ENCODE measurements around the gene MYO16. TPM values are rescaled to one million over a fixed set of nuclear protein-coding genes. Genes with fewer than 3 reads are reported as not detected.
"Not testable (repeated sequence)": the region's sequence is repeated elsewhere in the genome, so short reads cannot be mapped to it uniquely, and the experiment has no call there.

Gene MYO16
- total and polyA plus RNA-seq, 4 donors: 11.7 to 51.7 (median 21.1) TPM

- Histone ChIP-seq H3K9me3 (ENCODE audit: control insufficient read depth, insufficient read depth, low read length) (no peaks in the 10 kb centered on the region), H3K4me3 (ENCODE audit: low read depth, low read length) (no peak overlapping the region), H3K36me3 (ENCODE audit: control insufficient read depth, insufficient read depth, low read length) (no peaks in the 10 kb centered on the region), H3K27me3 (ENCODE audit: control insufficient read depth, insufficient read depth, low read length) (no peaks in the 10 kb centered on the region), H3K4me1 (ENCODE audit: control insufficient read depth, insufficient read depth, low read length) (no peaks in the 10 kb centered on the region), H3K27ac (ENCODE audit: low read depth, low read length) (no peak overlapping the region)
- WGBS (ENCODE audit: insufficient coverage): 83% methylated on average over 1 of the region's 2 CpGs
- DNase-seq (ENCODE audit: low read depth in 4 of 6, low spot score in 6 of 6): no peak
Measured at GRCh38 chr13:108779308-108779707, 149.9 kb downstream of the MYO16 start.

GRCh38 chr13:108780706-108781105 lies 151.3 kb downstream of the MYO16 start:
- no peak overlapping the region for H3K27ac ChIP-seq (ENCODE audit: low read depth, low read length)
- H3K4me1 ChIP-seq (ENCODE audit: control insufficient read depth, insufficient read depth, low read length): no peaks in the 10 kb centered on the region
- DNase-seq (ENCODE audit: low read depth in 4 of 6, low spot score in 6 of 6): no peak
- no peaks in the 10 kb centered on the region for H3K27me3 ChIP-seq (ENCODE audit: control insufficient read depth, insufficient read depth, low read length)
- H3K36me3 ChIP-seq (ENCODE audit: control insufficient read depth, insufficient read depth, low read length): no peaks in the 10 kb centered on the region
- no peak overlapping the region for H3K4me3 ChIP-seq (ENCODE audit: low read depth, low read length)
- WGBS (ENCODE audit: insufficient coverage): no CpG with 5 or more reads among the region's 3 CpGs
- H3K9me3 ChIP-seq (ENCODE audit: control insufficient read depth, insufficient read depth, low read length): no peaks in the 10 kb centered on the region

- WGBS (ENCODE audit: insufficient coverage): 28% methylated on average over 4 of the region's 4 CpGs
- Histone ChIP-seq H3K27ac (ENCODE audit: low read depth, low read length) (no peak overlapping the region), H3K4me3 (ENCODE audit: low read depth, low read length) (no peak overlapping the region), H3K36me3 (ENCODE audit: control insufficient read depth, insufficient read depth, low read length) (no peaks in the 10 kb centered on the region), H3K9me3 (ENCODE audit: control insufficient read depth, insufficient read depth, low read length) (no peaks in the 10 kb centered on the region), H3K27me3 (ENCODE audit: control insufficient read depth, insufficient read depth, low read length) (no peaks in the 10 kb centered on the region), H3K4me1 (ENCODE audit: control insufficient read depth, insufficient read depth, low read length) (no peaks in the 10 kb centered on the region)
- DNase-seq (ENCODE audit: low read depth in 4 of 6, low spot score in 6 of 6): no peak
Measured at GRCh38 chr13:108781312-108781711, 151.9 kb downstream of the MYO16 start.

GRCh38 chr13:108782480-108782879 lies 153.1 kb downstream of the MYO16 start:
- not testable (repeated sequence) for H3K36me3 ChIP-seq (ENCODE audit: control insufficient read depth, insufficient read depth, low read length); H3K4me1 ChIP-seq (ENCODE audit: control insufficient read depth, insufficient read depth, low read length); H3K27ac ChIP-seq (ENCODE audit: low read depth, low read length); DNase-seq (ENCODE audit: low read depth in 4 of 6, low spot score in 6 of 6); H3K4me3 ChIP-seq (ENCODE audit: low read depth, low read length); H3K27me3 ChIP-seq (ENCODE audit: control insufficient read depth, insufficient read depth, low read length); H3K9me3 ChIP-seq (ENCODE audit: control insufficient read depth, insufficient read depth, low read length)
- WGBS (ENCODE audit: insufficient coverage): 40% methylated on average over 2 of the region's 2 CpGs

GRCh38 chr13:108785844-108786243 lies 156.4 kb downstream of the MYO16 start:
- H3K4me1 ChIP-seq (ENCODE audit: control insufficient read depth, insufficient read depth, low read length): peaks cover 8% of the 10 kb centered on the region
- WGBS (ENCODE audit: insufficient coverage): 38% methylated on average over 1 of the region's 3 CpGs
- no peaks in the 10 kb centered on the region for H3K36me3 ChIP-seq (ENCODE audit: control insufficient read depth, insufficient read depth, low read length)
- no peaks in the 10 kb centered on the region for H3K9me3 ChIP-seq (ENCODE audit: control insufficient read depth, insufficient read depth, low read length)
- peak in 1 of 6 donors; percentile 26 for DNase-seq (ENCODE audit: low read depth in 4 of 6, low spot score in 6 of 6)
- no peaks in the 10 kb centered on the region for H3K27me3 ChIP-seq (ENCODE audit: control insufficient read depth, insufficient read depth, low read length)
- H3K4me3 ChIP-seq (ENCODE audit: low read depth, low read length): no peak overlapping the region
- no peak overlapping the region for H3K27ac ChIP-seq (ENCODE audit: low read depth, low read length)

GRCh38 chr13:108786456-108787200 lies 157.2 kb downstream of the MYO16 start:
- Histone ChIP-seq H3K4me3 (ENCODE audit: low read depth, low read length) (no peak overlapping the region), H3K36me3 (ENCODE audit: control insufficient read depth, insufficient read depth, low read length) (no peaks in the 10 kb centered on the region), H3K27ac (ENCODE audit: low read depth, low read length) (no peak overlapping the region), H3K4me1 (ENCODE audit: control insufficient read depth, insufficient read depth, low read length) (peaks cover 8% of the 10 kb centered on the region), H3K27me3 (ENCODE audit: control insufficient read depth, insufficient read depth, low read length) (no peaks in the 10 kb centered on the region), H3K9me3 (ENCODE audit: control insufficient read depth, insufficient read depth, low read length) (no peaks in the 10 kb centered on the region)
- WGBS (ENCODE audit: insufficient coverage): 53% methylated on average over 7 of the region's 11 CpGs
- DNase-seq (ENCODE audit: low read depth in 4 of 6, low spot score in 6 of 6): peak in 3 of 6 donors; percentile 22 to 89 (median 45)

GRCh38 chr13:108787700-108788414 lies 158.4 kb downstream of the MYO16 start:
- Histone ChIP-seq H3K4me1 (ENCODE audit: control insufficient read depth, insufficient read depth, low read length) (peaks cover 8% of the 10 kb centered on the region), H3K9me3 (ENCODE audit: control insufficient read depth, insufficient read depth, low read length) (no peaks in the 10 kb centered on the region), H3K4me3 (ENCODE audit: low read depth, low read length) (no peak overlapping the region), H3K27ac (ENCODE audit: low read depth, low read length) (no peak overlapping the region), H3K36me3 (ENCODE audit: control insufficient read depth, insufficient read depth, low read length) (no peaks in the 10 kb centered on the region), H3K27me3 (ENCODE audit: control insufficient read depth, insufficient read depth, low read length) (no peaks in the 10 kb centered on the region)
- DNase-seq (ENCODE audit: low read depth in 4 of 6, low spot score in 6 of 6): peak in 3 of 6 donors; percentile 15 to 89 (median 83)
- 51% methylated on average over 12 of the region's 14 CpGs for WGBS (ENCODE audit: insufficient coverage)

- H3K27ac ChIP-seq (ENCODE audit: low read depth, low read length): no peak overlapping the region
- DNase-seq (ENCODE audit: low read depth in 4 of 6, low spot score in 6 of 6): peak in 1 of 6 donors; percentile 18
Measured at GRCh38 chr13:108789476-108789875, 160.1 kb downstream of the MYO16 start.

GRCh38 chr13:108795841-108796240 lies 166.4 kb downstream of the MYO16 start:
- Histone ChIP-seq H3K4me1 (ENCODE audit: control insufficient read depth, insufficient read depth, low read length) (no peaks in the 10 kb centered on the region), H3K27me3 (ENCODE audit: control insufficient read depth, insufficient read depth, low read length) (no peaks in the 10 kb centered on the region), H3K27ac (ENCODE audit: low read depth, low read length) (no peak overlapping the region), H3K4me3 (ENCODE audit: low read depth, low read length) (no peak overlapping the region), H3K36me3 (ENCODE audit: control insufficient read depth, insufficient read depth, low read length) (no peaks in the 10 kb centered on the region), H3K9me3 (ENCODE audit: control insufficient read depth, insufficient read depth, low read length) (no peaks in the 10 kb centered on the region)
- WGBS (ENCODE audit: insufficient coverage): 60% methylated on average over 3 of the region's 4 CpGs
- no peak for DNase-seq (ENCODE audit: low read depth in 4 of 6, low spot score in 6 of 6)

More at GRCh38 chr13:108789476-108789875, 160.1 kb downstream of the MYO16 start:
- H3K4me3 ChIP-seq (ENCODE audit: low read depth, low read length): no peak overlapping the region
- H3K27me3 ChIP-seq (ENCODE audit: control insufficient read depth, insufficient read depth, low read length): no peaks in the 10 kb centered on the region
- no peaks in the 10 kb centered on the region for H3K36me3 ChIP-seq (ENCODE audit: control insufficient read depth, insufficient read depth, low read length)
- no peaks in the 10 kb centered on the region for H3K9me3 ChIP-seq (ENCODE audit: control insufficient read depth, insufficient read depth, low read length)
- H3K4me1 ChIP-seq (ENCODE audit: control insufficient read depth, insufficient read depth, low read length): peaks cover 8% of the 10 kb centered on the region
- no CpG with 5 or more reads among the region's 2 CpGs for WGBS (ENCODE audit: insufficient coverage)

GRCh38 chr13:108797354-108797753 lies 167.9 kb downstream of the MYO16 start:
- 100% methylated on average over 2 of the region's 3 CpGs for WGBS (ENCODE audit: insufficient coverage)
- H3K9me3 ChIP-seq (ENCODE audit: control insufficient read depth, insufficient read depth, low read length): no peaks in the 10 kb centered on the region

More at GRCh38 chr13:108797354-108797753, 167.9 kb downstream of the MYO16 start:
- H3K4me1 ChIP-seq (ENCODE audit: control insufficient read depth, insufficient read depth, low read length): no peaks in the 10 kb centered on the region
- no peak for DNase-seq (ENCODE audit: low read depth in 4 of 6, low spot score in 6 of 6)
- no peaks in the 10 kb centered on the region for H3K36me3 ChIP-seq (ENCODE audit: control insufficient read depth, insufficient read depth, low read length)
- no peaks in the 10 kb centered on the region for H3K27me3 ChIP-seq (ENCODE audit: control insufficient read depth, insufficient read depth, low read length)
- H3K4me3 ChIP-seq (ENCODE audit: low read depth, low read length): no peak overlapping the region
- no peak overlapping the region for H3K27ac ChIP-seq (ENCODE audit: low read depth, low read length)
